DOHH2 (cell line): ENCODE data around the gene PEAR1.

Source experiments
- CTCF ChIP-seq: fragments of 200-600 bp; sonication (generic); IDR thresholded peaks from one replicate; pipeline ENCODE4 v1.5.1; 2014; ENCODE audit warnings: antibody characterized with exemption, mild to moderate bottlenecking, low read depth, low read length; ENCODE audit not compliant: poor library complexity, severe bottlenecking
- EZH2phosphoT487 ChIP-seq: fragments of 200-600 bp; sonication (generic); IDR thresholded peaks from 2 replicates; pipeline ENCODE4 v1.6.1; 2017; ENCODE audit warnings: borderline replicate concordance, mild to moderate bottlenecking, antibody characterized with exemption, low read length, moderate library complexity, mixed read lengths

DNA sequence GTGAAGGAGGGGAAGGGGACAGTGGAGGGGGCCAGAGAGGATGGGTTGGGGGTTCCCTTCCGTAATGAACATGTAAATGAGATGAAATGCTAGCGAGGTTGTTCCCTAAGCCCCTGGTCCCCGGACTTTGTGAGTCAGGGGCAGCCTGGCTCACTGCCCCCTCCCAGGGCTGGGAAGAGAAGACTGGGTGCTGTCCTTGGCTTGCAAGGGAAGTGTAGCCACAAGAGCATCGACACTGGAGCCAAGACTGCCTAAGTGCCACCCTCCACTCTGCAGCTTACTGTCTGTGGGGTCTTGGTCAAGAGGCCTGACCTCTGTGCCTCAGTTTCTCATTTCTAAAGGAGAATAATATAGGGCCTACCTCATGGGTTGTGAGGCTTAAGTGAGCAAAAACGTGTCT is 483 bp downstream of the PEAR1 start:
- TF ChIP-seq CTCF, result no peak
- TF ChIP-seq EZH2phosphoT487, result no peak
